SK-N-SH treated with all-trans-retinoic acid at 6 μM for 48 hours (cell line): Measurements from ENCODE around the gene TRIM72.

Source experiments
- CSDC2 ChIP-seq: fragments of 250-450 bp; sonication (Bioruptor Pico); IDR thresholded peaks from 2 replicates; pipeline ENCODE4 v1.5.0; 2020; ENCODE audit warnings: mild to moderate bottlenecking, moderate library complexity
- CSRNP3 ChIP-seq: fragments of 250-450 bp; sonication (Bioruptor Pico); IDR thresholded peaks from 2 replicates; pipeline ENCODE4 v1.5.1; 2021; ENCODE audit warnings: mild to moderate bottlenecking, moderate library complexity
- GLIS3 ChIP-seq: fragments of 250-450 bp; sonication (Bioruptor Pico); IDR thresholded peaks from 2 replicates; pipeline ENCODE4 v1.5.0; 2020; ENCODE audit warnings: mild to moderate bottlenecking, moderate library complexity
- OSR1 ChIP-seq: fragments of 250-450 bp; sonication (Bioruptor Pico); IDR thresholded peaks from 2 replicates; pipeline ENCODE4 v1.8.0; 2022; ENCODE audit warnings: moderate library complexity, mild to moderate bottlenecking, inconsistent platforms
- RARB ChIP-seq: fragments of 250-450 bp; sonication (Bioruptor Pico); IDR thresholded peaks from 2 replicates; pipeline ENCODE4 v1.8.0; 2021; ENCODE audit warnings: mild to moderate bottlenecking, moderate library complexity
- TOX ChIP-seq: fragments of 250-450 bp; sonication (Bioruptor Pico); IDR thresholded peaks from 2 replicates; pipeline ENCODE4 v1.8.0; 2021; ENCODE audit warnings: mild to moderate bottlenecking, moderate library complexity, borderline replicate concordance
- TSHZ2 ChIP-seq: fragments of 250-450 bp; sonication (Bioruptor Pico); IDR thresholded peaks from 2 replicates; pipeline ENCODE4 v1.5.0; 2020; ENCODE audit warnings: mild to moderate bottlenecking, moderate library complexity
- ZFP30 ChIP-seq: fragments of 450-650 bp; formaldehyde crosslinking; IDR thresholded peaks from 2 replicates; pipeline ENCODE4 v1.5.0; 2022; ENCODE audit warnings: mild to moderate bottlenecking, moderate library complexity

- TF ChIP-seq TOX = no peak
- TF ChIP-seq ZFP30 (CRISPR knock-in tag) = no peak
- no peak for TF ChIP-seq OSR1 (CRISPR knock-in tag)
- TF ChIP-seq CSDC2 (CRISPR knock-in tag) = no peak
- no peak for TF ChIP-seq GLIS3 (CRISPR knock-in tag)
- TF ChIP-seq TSHZ2 = no peak
- TF ChIP-seq RARB (CRISPR knock-in tag) = no peak
- TF ChIP-seq CSRNP3 (CRISPR knock-in tag) = no peak
Measured at GRCh38 chr16:31183432-31184428, 30.2 kb upstream of the TRIM72 start.
